HG02870 (cell line): Measurements from ENCODE around the gene GGT7.
"Not testable (repeated sequence)": the region's sequence is repeated elsewhere in the genome, so short reads cannot be mapped to it uniquely, and the experiment has no call there.

ENCODE experiments used
- ATAC-seq: cut with Tn5 transposase; IDR thresholded peaks from one replicate; pipeline ENCODE4 v1.9.1; 2021; ENCODE audit warnings: mild to moderate bottlenecking, moderate library complexity; ENCODE audit not compliant: unreplicated experiment

GGT7 gene

GRCh38 chr20:34872622-34873224 lies at the start of gene GGT7:
TSS of gene GGT7 (minus strand) at chr20:34872856. CDS start at chr20:34872815, 41 bp downstream.
- ATAC-seq: no peak

GRCh38 chr20:34921436-34921835 lies 48.8 kb upstream of the GGT7 start:
- no peak for ATAC-seq

GRCh38 chr20:34920055-34920454 lies 47.4 kb upstream of the GGT7 start:
- ATAC-seq: no peak

- ATAC-seq: no peak
These were observed 44.2 kb upstream of the GGT7 start for GRCh38 chr20:34916774-34917354.

GRCh38 chr20:34915749-34916455 lies 43.2 kb upstream of the GGT7 start:
- no peak for ATAC-seq

- ATAC-seq: no peak
These were observed 42.5 kb upstream of the GGT7 start for GRCh38 chr20:34915131-34915530.

GRCh38 chr20:34907616-34908469 lies 35.2 kb upstream of the GGT7 start:
- ATAC-seq: no peak

GRCh38 chr20:34904202-34904621 lies 31.6 kb upstream of the GGT7 start:
- no peak for ATAC-seq

- not testable (repeated sequence) for ATAC-seq
These were observed 26.1 kb upstream of the GGT7 start for GRCh38 chr20:34898731-34899130.

- ATAC-seq: not testable (repeated sequence)
These were observed 25.5 kb upstream of the GGT7 start for GRCh38 chr20:34898129-34898528.

- no peak for ATAC-seq
These were observed 23.5 kb upstream of the GGT7 start for GRCh38 chr20:34896086-34896621.

GRCh38 chr20:34895465-34895864 lies 22.8 kb upstream of the GGT7 start:
- ATAC-seq: no peak

GRCh38 chr20:34894723-34895122 lies 22.1 kb upstream of the GGT7 start:
- no peak for ATAC-seq

- no peak for ATAC-seq
These were observed 20.0 kb upstream of the GGT7 start for GRCh38 chr20:34892671-34893070.

- ATAC-seq: no peak
These were observed 18.8 kb upstream of the GGT7 start for GRCh38 chr20:34891166-34892062.

GRCh38 chr20:34888468-34888867 lies 15.8 kb upstream of the GGT7 start:
- no peak for ATAC-seq

GRCh38 chr20:34887023-34887422 lies 14.4 kb upstream of the GGT7 start:
- ATAC-seq: peak; percentile 60

- no peak for ATAC-seq
These were observed 13.5 kb upstream of the GGT7 start for GRCh38 chr20:34886122-34886521.

GRCh38 chr20:34884260-34884659 lies 11.6 kb upstream of the GGT7 start:
- no peak for ATAC-seq

GRCh38 chr20:34883809-34884208 lies 11.2 kb upstream of the GGT7 start:
- ATAC-seq: no peak
